Stimulated activated memory B cell treated with anti-CD40 and anti-IgM and Interleukin-4, amounts not matched to agents 10 μg/mL and 1 μg/mL and 100 μg/mL, for 72 hours (primary cell): ENCODE data around the gene ACRBP.
A peak's percentile ranks its signal among the peaks of the same experiment; 100 is the strongest.

ENCODE experiments used
- ATAC-seq: fragments of 150-1000 bp; cut with Tn5 transposase; 2 replicates; pipeline ENCODE4 v1.10.0; 2021
- H3K27ac Mint-ChIP-seq: one replicate; pipeline ENCODE4 v1.8.0; 2022; ENCODE audit warnings: mild to moderate bottlenecking, mixed read lengths
- H3K27me3 Mint-ChIP-seq: one replicate; pipeline ENCODE4 v1.8.0; 2022; ENCODE audit warnings: mixed read lengths
- H3K36me3 Mint-ChIP-seq: one replicate; pipeline ENCODE4 v1.8.0; 2022; ENCODE audit warnings: mixed read lengths
- H3K4me1 Mint-ChIP-seq: one replicate; pipeline ENCODE4 v1.8.0; 2022; ENCODE audit warnings: mixed read lengths
- H3K4me3 Mint-ChIP-seq: one replicate; pipeline ENCODE4 v1.8.0; 2022; ENCODE audit warnings: mild to moderate bottlenecking, moderate library complexity, mixed read lengths
- H3K9me3 Mint-ChIP-seq: one replicate; pipeline ENCODE4 v1.8.0; 2022; ENCODE audit warnings: mixed read lengths

The ACRBP gene

DNA sequence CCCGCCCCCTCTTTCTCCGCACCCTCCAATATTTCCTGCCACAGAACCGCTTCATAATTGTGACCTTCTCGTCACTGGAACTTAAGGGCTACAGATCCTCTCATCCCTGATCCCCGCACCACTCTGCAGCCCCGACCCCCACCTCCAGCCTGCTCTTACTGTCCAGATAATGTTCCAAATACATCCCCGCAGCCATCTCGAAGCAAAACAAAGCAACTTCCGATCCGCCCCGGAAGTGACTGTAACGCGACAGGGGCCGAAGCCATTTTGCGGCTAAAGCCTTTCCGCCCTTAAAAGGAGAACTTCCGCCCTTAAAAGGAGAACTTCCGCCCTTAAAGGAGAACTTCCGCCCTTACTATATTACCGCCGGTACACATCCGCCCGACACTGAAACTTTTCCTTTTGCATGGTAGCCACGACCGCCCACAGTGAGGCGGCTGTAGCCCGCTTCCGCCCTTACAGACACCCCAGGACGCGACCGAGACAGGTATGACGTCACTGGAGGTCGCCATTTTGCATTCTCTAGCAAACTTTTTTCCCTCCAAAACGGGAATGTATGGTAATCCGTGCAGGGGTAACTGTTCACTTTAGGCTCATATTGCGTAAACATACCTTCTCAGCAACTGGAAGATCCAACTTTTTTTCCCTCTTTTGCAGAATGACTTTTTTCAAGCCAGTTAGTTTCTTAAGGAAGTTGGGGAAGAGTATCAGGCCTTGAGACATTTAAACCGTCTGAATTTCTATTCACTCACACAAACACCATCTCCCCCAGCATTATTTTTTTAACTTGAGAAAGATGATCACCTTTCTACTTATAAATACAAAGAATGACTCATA is 15.9 kb upstream of the ACRBP start, which contains the start of gene ING4:
Gene ING4 (minus strand): TSS at position 214 of the 837 bp plus-strand sequence. CDS start 18 bp downstream, at position 196.
- no peaks in the 10 kb centered on the region for H3K27me3 Mint-ChIP-seq
- H3K27ac Mint-ChIP-seq: peak within 1 kb of the TSS; percentile 83
- peak; percentile 100 for ATAC-seq
- H3K4me1 Mint-ChIP-seq: peaks cover 36% of the 10 kb centered on the region
- H3K4me3 Mint-ChIP-seq: peak within 1 kb of the TSS; percentile 90
- no peaks in the 10 kb centered on the region for H3K9me3 Mint-ChIP-seq
- H3K36me3 Mint-ChIP-seq: peaks cover 27% of the 10 kb centered on the region

DNA sequence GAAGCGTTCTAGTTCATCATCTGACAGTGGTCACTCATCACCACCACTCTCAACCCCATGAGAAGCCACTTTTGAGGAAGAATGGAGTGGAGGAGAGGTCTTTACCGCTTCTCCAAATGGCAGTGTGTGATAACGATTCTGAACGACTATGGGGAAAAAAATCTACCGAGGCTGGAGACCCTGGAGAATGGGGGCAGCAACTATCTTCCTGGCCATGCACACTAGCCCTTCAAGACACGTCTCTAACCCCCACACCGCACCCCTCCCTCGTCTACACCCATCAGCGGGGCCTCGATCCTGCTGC is 15.3 kb upstream of the ACRBP start:
- Mint-ChIP-seq H3K4me1 (peaks cover 36% of the 10 kb centered on the region), H3K4me3 (peak overlapping the region; percentile 90), H3K36me3 (peaks cover 26% of the 10 kb centered on the region), H3K9me3 (no peaks in the 10 kb centered on the region), H3K27me3 (no peaks in the 10 kb centered on the region), H3K27ac (peak overlapping the region; percentile 83)
- ATAC-seq: peak; percentile 46

DNA sequence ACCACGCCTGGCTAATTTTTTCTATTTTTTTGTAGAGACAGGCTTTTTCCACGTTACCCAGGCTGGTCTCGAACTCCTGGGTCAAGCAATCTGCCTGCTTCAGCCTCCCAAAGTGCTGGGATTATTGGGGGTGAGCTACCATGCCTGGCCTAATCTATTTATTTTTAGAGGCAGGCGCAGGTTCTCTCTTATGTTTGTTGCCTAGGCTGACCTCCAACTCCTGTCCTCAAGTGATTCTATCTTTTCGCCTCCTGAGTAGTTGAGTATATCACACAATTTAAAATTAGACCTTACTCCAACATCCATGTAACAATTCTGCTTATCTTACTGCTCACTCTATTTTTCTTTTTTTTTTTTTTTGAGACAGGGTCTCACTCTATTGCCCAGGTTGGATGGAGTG is 6.8 kb upstream of the ACRBP start:
- Mint-ChIP-seq H3K36me3 (peaks cover 62% of the 10 kb centered on the region), H3K4me3 (no peak overlapping the region), H3K27me3 (no peaks in the 10 kb centered on the region), H3K27ac (no peak overlapping the region), H3K4me1 (peaks cover 16% of the 10 kb centered on the region), H3K9me3 (no peaks in the 10 kb centered on the region)
- no peak for ATAC-seq

DNA sequence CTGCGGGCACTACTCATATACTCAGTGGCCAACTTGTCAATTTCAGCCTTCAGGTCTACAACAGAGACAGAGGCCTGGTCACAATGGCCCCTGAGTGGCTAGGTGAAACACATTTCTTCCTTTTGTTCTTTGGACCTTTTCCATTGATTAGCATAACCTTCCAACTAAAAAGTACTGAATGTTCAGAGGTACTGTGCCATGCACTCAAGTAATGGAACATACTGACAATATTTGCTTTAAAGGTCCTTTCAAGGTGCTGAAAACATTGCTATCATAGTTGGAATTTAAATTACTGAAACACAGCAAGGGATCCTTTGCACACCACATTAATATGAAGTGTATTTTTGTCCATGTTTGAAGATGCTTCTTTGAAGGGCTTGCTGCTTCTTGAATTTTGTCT is 6.1 kb upstream of the ACRBP start:
- peaks cover 10% of the 10 kb centered on the region for H3K4me1 Mint-ChIP-seq
- no peaks in the 10 kb centered on the region for H3K9me3 Mint-ChIP-seq
- no peaks in the 10 kb centered on the region for H3K27me3 Mint-ChIP-seq

DNA sequence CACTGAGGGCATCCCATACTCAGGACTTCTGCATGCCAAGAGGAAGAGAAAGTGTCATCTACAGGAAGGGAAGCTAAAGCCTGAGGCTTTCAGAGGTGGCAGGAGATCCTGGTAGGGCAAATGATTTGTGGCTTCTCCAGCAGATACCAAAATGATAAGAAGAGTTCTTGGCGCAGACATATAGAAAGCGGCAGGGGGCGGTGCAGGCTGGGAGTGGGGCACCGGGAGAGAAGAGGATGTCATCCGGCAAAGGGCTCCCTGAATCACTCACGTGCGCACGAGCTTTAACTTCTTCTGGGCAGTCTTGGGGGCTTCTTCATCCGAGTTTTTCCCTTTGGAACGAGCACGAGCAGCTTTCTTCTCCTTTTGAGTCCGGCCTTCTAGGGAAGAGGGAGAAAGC is 5.2 kb upstream of the ACRBP start:
- H3K9me3 Mint-ChIP-seq: no peaks in the 10 kb centered on the region
- no peak overlapping the region for H3K27ac Mint-ChIP-seq
- no peak overlapping the region for H3K4me3 Mint-ChIP-seq
- no peaks in the 10 kb centered on the region for H3K27me3 Mint-ChIP-seq
- peaks cover 54% of the 10 kb centered on the region for H3K36me3 Mint-ChIP-seq
- no peak for ATAC-seq
- H3K4me1 Mint-ChIP-seq: peaks cover 17% of the 10 kb centered on the region

More for the DNA sequence above, 6.1 kb upstream of the ACRBP start:
- H3K4me3 Mint-ChIP-seq: no peak overlapping the region
- peaks cover 56% of the 10 kb centered on the region for H3K36me3 Mint-ChIP-seq
- H3K27ac Mint-ChIP-seq: no peak overlapping the region
- no peak for ATAC-seq

DNA sequence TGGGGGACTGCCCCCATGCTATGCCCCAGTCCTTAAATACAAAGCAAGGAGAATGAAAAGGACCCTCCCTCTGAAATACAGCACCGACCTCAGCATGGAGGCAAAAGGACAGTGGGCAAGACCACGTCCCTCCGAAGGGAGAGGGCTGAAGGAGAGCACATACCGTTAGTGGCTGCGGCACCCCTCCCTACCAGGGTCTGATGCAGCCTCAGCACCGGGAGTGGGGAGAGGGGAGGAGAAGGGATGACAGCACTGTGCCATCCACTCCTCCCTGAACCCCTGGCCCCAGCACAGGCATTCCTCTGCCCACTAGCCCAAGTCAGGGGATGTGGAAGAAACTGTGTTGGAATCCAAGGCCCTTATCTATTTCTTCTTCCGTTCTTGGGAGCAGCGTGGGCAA is 3.6 kb upstream of the ACRBP start:
- Mint-ChIP-seq H3K27me3 (no peaks in the 10 kb centered on the region), H3K4me1 (peaks cover 26% of the 10 kb centered on the region)

DNA sequence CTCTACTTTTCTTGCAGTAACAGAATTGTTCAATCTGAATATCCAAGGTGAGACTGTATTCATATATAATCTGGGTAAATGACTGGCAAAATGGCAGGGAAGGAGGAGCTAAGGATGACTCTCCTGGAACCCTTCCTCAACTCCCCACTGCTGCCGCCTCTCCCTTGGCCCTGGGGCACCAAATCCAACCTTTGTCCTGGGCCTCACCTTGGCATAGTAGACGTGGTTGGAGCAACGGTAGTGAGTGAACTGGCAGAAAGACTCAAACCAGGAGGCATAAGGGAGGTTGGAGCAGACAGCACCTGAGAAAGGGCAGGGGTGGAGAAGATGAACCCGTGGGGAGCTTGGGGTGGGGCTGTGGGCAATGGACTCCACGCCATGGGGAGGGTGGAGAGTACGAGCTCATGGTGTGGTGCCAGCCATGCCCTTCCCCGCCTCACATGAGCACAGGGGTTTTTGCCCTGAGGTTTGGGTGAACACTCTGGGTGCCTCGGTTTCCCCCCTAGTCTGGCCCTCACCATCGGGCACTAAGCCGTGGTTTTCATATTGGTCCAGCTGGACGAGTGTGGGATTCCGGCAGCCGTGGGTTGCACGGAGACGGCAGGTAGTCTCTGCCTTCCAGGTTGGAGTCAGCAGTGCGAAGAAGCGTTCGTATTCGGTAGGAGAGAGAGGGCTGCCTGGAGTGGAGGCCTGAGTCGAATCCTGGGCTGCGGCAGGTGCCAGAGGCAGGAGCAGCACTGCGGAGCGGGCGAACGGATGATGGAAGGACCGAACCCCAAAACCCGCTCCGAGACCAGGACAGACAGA is 753 bp downstream of the ACRBP start:
- Mint-ChIP-seq H3K9me3 (peaks cover 6% of the 10 kb centered on the region), H3K4me3 (peak overlapping the region; percentile 86), H3K27ac (peak overlapping the region; percentile 90), H3K27me3 (no peaks in the 10 kb centered on the region), H3K36me3 (peaks cover 28% of the 10 kb centered on the region), H3K4me1 (peaks cover 45% of the 10 kb centered on the region)
- peak; percentile 37 for ATAC-seq

More for the DNA sequence above, 3.6 kb upstream of the ACRBP start:
- no peak for ATAC-seq
- Mint-ChIP-seq H3K36me3 (peaks cover 50% of the 10 kb centered on the region), H3K4me3 (no peak overlapping the region), H3K9me3 (no peaks in the 10 kb centered on the region), H3K27ac (no peak overlapping the region)

DNA sequence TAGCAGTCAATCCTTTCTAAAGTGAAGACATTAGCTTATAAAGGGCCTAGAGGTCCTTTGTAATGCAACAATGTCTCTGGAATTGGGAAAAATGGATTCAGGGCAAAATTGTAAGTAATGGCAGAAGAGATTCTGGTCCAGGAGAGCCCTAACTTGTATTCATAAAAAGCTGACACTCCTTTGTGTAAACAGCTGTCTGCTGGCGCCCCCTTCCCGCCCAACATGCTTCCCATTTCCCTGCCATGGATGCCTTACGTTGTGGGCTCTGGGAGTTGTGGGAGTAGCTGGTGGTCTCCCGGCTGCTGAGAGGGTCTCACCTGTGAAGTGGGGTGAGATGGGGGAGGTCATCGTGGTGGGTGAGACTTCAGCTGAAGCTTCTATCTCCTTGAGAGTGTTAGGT is 2.3 kb downstream of the ACRBP start:
- Mint-ChIP-seq H3K27me3 (no peaks in the 10 kb centered on the region), H3K4me1 (peaks cover 45% of the 10 kb centered on the region), H3K4me3 (no peak overlapping the region), H3K9me3 (peaks cover 6% of the 10 kb centered on the region), H3K27ac (peak overlapping the region; percentile 86), H3K36me3 (peaks cover 18% of the 10 kb centered on the region)
- no peak for ATAC-seq

DNA sequence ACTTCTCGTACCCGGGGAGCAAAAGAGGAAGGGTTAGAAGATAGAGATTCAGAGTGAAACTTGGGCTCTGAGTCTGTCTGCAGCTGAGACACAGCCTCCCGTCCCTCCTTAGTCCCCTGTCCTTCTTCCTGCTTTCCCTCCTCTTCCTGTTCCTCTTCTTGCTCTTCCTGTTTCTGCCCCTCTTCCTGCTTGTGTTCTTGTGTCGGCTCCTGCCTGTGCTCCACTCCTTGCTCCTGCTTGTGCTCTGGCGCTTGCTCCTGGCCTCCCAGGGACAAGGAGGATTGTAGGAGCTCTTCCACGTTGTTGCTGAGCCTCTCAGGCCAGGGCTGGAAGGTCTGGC is 3.0 kb downstream of the ACRBP start:
- Mint-ChIP-seq H3K4me1 (peaks cover 48% of the 10 kb centered on the region), H3K4me3 (peak overlapping the region; percentile 65), H3K27ac (peak overlapping the region; percentile 86), H3K9me3 (peaks cover 6% of the 10 kb centered on the region), H3K27me3 (no peaks in the 10 kb centered on the region), H3K36me3 (peaks cover 18% of the 10 kb centered on the region)
- ATAC-seq: peak; percentile 79

DNA sequence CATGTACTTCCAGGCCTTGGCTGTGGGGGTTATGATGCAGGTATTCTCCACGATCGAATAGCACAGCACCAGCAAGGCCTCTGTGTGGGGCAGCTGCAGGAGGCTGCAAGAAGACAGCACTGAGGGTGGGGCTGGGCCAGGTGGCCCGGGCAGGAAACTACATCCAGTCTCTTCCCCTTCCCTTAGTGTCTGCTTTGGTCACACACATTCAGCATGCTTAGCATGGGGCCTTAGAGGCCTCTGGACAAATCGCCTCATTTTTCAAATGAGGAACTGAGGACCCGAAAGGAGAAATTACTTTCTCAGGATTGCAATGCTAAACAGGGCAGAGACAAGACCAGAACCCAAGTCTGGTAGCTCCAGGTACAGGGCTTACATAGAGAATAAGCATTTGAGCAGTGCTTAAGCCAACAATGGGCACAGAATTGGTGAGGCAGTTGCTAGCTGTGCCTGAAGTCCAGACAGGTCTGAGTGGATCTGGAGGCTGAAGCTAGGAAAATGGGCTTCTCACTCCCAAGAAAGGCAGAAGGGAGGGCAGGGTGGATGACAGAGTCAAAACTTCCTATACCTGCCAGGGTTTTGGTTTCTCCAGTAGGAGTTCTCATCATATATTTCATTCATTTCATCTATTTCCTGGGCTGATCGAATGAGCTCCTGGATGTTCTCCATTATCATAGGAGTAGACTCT is 3.5 kb downstream of the ACRBP start:
- Mint-ChIP-seq H3K36me3 (peaks cover 18% of the 10 kb centered on the region), H3K9me3 (peaks cover 6% of the 10 kb centered on the region), H3K27me3 (no peaks in the 10 kb centered on the region), H3K4me3 (peak overlapping the region; percentile 65), H3K27ac (peak overlapping the region; percentile 86), H3K4me1 (peaks cover 54% of the 10 kb centered on the region)
- peak; percentile 67 for ATAC-seq

DNA sequence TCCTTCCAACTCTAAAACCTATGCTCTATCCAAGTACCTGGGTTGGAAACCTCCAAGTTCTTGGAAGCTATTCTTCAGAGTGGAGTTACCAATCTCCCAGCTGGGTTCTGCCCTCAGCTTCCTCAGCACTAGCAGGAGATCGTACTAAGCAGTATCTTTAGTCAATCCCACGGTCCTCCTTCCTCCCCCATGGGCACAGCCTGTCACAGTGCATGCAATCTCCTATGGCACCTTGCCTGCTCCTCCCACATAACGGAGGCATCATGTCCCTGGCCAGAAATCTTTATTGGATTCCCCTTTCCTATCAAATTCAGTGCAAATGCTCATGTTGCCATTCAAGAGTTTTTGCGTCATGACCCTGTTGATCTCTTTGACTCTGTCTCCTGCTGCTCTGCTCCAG is 6.1 kb downstream of the ACRBP start:
- peaks cover 6% of the 10 kb centered on the region for H3K9me3 Mint-ChIP-seq
- H3K4me3 Mint-ChIP-seq: no peak overlapping the region
- no peak for ATAC-seq
- H3K36me3 Mint-ChIP-seq: peaks cover 5% of the 10 kb centered on the region
- H3K27me3 Mint-ChIP-seq: no peaks in the 10 kb centered on the region
- peaks cover 51% of the 10 kb centered on the region for H3K4me1 Mint-ChIP-seq
- no peak overlapping the region for H3K27ac Mint-ChIP-seq

DNA sequence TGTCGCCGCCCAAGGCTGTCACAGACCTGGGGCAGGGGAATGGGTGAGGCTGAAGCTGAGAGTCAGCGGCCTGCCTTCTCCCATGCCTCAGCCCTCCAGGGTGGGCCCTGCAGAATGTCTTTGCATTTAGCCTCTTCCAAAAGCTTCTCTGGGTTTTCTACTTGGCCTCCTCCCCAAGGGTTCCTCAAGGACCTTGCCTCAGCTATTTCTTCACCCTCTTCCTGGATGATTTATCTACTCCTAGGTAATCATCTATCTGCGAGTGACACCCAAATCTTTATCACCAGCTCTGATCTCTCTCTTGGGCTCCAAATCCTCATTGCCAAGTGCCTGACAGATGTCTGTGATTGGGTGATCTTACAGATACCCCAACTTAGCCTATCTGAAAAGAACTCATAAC is 6.7 kb downstream of the ACRBP start:
- Mint-ChIP-seq H3K4me3 (no peak overlapping the region), H3K4me1 (peaks cover 56% of the 10 kb centered on the region)
- ATAC-seq: no peak

DNA sequence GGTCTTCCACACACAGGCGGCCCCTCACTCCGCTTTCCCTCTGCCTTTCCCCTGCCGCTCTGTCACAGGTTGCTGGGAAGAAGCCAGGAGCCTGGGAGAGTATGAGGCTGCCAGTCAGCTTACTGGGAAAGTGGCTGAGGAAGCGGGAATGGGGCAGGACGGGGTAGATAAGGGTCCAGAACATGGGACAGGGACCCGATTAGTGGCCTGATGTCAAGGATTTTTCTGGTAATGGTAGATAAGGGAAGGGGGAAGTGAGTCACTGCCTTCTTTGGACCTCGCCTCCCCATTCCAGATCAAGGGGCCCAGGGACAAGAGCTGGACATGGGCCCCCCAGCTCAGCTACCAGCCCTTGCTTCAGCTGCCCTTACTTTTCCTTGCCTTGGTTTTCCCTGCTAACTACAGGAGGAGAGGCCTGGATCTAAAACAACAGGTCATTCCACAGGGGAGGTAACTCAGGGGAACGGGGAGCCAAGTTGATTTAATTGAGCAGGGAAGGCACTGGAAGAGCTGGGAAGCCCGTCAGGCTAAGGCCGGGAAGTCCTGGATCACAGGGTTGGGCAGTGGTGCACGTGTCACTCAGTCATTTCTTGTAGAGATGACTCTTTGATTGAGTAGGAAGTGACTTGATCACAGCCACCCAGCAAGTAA is 8.0 kb downstream of the ACRBP start:
- Mint-ChIP-seq H3K9me3 (peaks cover 4% of the 10 kb centered on the region), H3K27ac (peak overlapping the region; percentile 89), H3K4me3 (no peak overlapping the region), H3K27me3 (no peaks in the 10 kb centered on the region), H3K36me3 (peaks cover 5% of the 10 kb centered on the region), H3K4me1 (peaks cover 54% of the 10 kb centered on the region)
- ATAC-seq: no peak

More for the DNA sequence above, 6.7 kb downstream of the ACRBP start:
- Mint-ChIP-seq H3K27me3 (no peaks in the 10 kb centered on the region), H3K27ac (no peak overlapping the region), H3K9me3 (peaks cover 6% of the 10 kb centered on the region), H3K36me3 (peaks cover 5% of the 10 kb centered on the region)

DNA sequence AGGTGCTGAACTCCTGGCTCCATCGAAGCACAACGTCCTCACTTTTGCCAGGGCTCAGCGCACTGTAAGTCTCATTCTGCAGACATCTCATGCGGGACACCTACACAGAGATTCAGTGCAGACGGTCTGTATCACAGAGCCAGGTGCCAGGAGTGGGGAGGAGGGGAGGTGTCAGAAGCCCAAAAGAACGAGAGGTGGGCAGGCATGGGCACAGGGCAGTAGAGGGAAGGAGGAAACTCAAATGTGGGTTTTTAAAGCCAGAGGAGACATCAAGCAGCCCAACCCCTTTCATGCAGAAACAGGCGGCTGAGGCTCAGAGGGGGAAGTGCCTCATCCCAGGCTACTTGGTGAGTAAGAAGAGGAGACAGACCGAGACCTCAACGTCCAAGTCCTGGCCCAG is 8.9 kb downstream of the ACRBP start:
- H3K4me1 Mint-ChIP-seq: peaks cover 51% of the 10 kb centered on the region
- H3K27me3 Mint-ChIP-seq: no peaks in the 10 kb centered on the region
- H3K4me3 Mint-ChIP-seq: peak overlapping the region; percentile 38
- peak; percentile 2 for ATAC-seq
- peaks cover 2% of the 10 kb centered on the region for H3K9me3 Mint-ChIP-seq
- peaks cover 5% of the 10 kb centered on the region for H3K36me3 Mint-ChIP-seq
- H3K27ac Mint-ChIP-seq: peak overlapping the region; percentile 89
